ENCODE data around the gene EXOC2.

The EXOC2 gene

GRCh38 chr6:454148-454991 is 238.6 kb downstream of the EXOC2 start:
- no peak for TF ChIP-seq CTCF (IDR thresholded peaks at IDR 0.05; ENCODE audit: borderline replicate concordance, control extremely low read depth, extremely low read depth, insufficient read depth, missing control alignments)
- in situ Hi-C loops (cut with MboI; ENCODE audit: low sequenced_read_pairs, unreplicated experiment): no loop called here

GRCh38 chr6:453152-453551 is 239.8 kb downstream of the EXOC2 start:
- TF ChIP-seq CTCF (IDR thresholded peaks at IDR 0.05; ENCODE audit: borderline replicate concordance, control extremely low read depth, extremely low read depth, insufficient read depth, missing control alignments): no peak
- DNase-seq (ENCODE audit: low spot score): no peak
- in situ Hi-C loops (cut with MboI; ENCODE audit: low sequenced_read_pairs, unreplicated experiment): no loop called here

More at GRCh38 chr6:454148-454991, 238.6 kb downstream of the EXOC2 start:
- no peak for DNase-seq (ENCODE audit: low spot score)

GRCh38 chr6:452301-453067 is 240.5 kb downstream of the EXOC2 start:
- DNase-seq (ENCODE audit: low spot score): no peak
- TF ChIP-seq CTCF (IDR thresholded peaks at IDR 0.05; ENCODE audit: borderline replicate concordance, control extremely low read depth, extremely low read depth, insufficient read depth, missing control alignments): no peak
- in situ Hi-C loops (cut with MboI; ENCODE audit: low sequenced_read_pairs, unreplicated experiment): no loop called here

- in situ Hi-C loops (cut with MboI; ENCODE audit: low sequenced_read_pairs, unreplicated experiment): no loop called here
- no peak for TF ChIP-seq CTCF (IDR thresholded peaks at IDR 0.05; ENCODE audit: borderline replicate concordance, control extremely low read depth, extremely low read depth, insufficient read depth, missing control alignments)
- DNase-seq (ENCODE audit: low spot score): no peak
These were observed 241.1 kb downstream of the EXOC2 start for GRCh38 chr6:451847-452246.

GRCh38 chr6:451336-451735 is 241.6 kb downstream of the EXOC2 start:
- no peak for TF ChIP-seq CTCF (IDR thresholded peaks at IDR 0.05; ENCODE audit: borderline replicate concordance, control extremely low read depth, extremely low read depth, insufficient read depth, missing control alignments)
- no peak for DNase-seq (ENCODE audit: low spot score)
- in situ Hi-C loops (cut with MboI; ENCODE audit: low sequenced_read_pairs, unreplicated experiment): no loop called here

GRCh38 chr6:449486-450419 is 243.2 kb downstream of the EXOC2 start:
- no peak for DNase-seq (ENCODE audit: low spot score)
- TF ChIP-seq CTCF (IDR thresholded peaks at IDR 0.05; ENCODE audit: borderline replicate concordance, control extremely low read depth, extremely low read depth, insufficient read depth, missing control alignments): no peak
- in situ Hi-C loops (cut with MboI; ENCODE audit: low sequenced_read_pairs, unreplicated experiment): no loop called here

Measured in GM13976 (cell line).